GM19438 (cell line): ENCODE data around the gene ARMH1.
"Not testable (repeated sequence)": the region's sequence is repeated elsewhere in the genome, so short reads cannot be mapped to it uniquely, and the experiment has no call there.

ENCODE experiments used
- ATAC-seq: cut with Tn5 transposase; IDR thresholded peaks from one replicate; pipeline ENCODE4 v1.9.1; 2021; ENCODE audit warnings: low read depth; ENCODE audit not compliant: unreplicated experiment

The ARMH1 gene

DNA sequence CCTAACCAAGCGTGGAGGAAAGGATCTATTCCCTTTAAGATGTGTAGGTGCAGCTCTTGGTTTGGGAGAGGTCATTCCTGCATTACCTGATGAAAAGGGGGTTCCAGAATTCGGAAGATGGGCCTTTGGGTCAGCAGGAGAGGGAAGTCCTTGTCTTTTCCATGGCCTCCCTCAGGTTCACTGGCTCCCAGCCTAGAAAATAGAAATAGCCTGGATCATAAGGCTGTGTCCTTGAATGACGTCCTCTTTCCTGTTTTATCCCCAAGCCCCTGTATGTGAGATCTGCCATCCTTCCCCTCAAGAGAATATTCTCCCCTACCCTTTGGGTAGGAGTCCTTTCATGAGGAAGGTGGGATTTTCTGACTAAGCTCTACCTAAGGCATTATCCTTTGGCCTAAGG is 86.4 kb downstream of the ARMH1 start:
- no peak for ATAC-seq

DNA sequence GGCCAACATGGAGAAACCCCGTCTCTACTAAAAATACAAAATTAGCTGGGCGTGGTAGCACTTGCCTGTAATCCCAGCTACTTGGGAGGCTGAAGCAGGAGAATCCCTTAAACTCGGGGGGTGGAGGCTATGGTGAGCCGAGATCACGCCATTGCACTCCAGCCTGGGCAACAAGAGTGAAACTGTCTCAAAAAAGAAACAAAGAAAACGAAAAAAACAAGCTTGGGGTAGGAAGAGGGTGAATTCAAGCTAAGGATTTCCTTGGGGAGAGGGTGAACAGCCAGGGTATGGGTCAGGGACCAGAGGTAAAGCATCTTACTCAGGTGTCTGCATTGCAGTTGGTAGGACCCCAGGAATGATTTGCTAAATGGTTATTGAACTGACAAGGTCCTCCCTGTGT is 91.9 kb downstream of the ARMH1 start:
- not testable (repeated sequence) for ATAC-seq
